Measurements from ENCODE around the gene COL23A1. TPM values are rescaled to one million over a fixed set of nuclear protein-coding genes. Genes with fewer than 3 reads are reported as not detected.

COL23A1 gene
- polyA plus RNA-seq, 2 of the 4 experiments (the other 2 are of a cell fraction): not detected

- WGBS (ENCODE audit: missing lambda C conversion rate): 36% methylated on average over 6 of the region's 7 CpGs
- H3K9me3 ChIP-seq: peaks cover 12% of the 10 kb centered on the region; the same call in 2 of the 3 replicates
- ATAC-seq (no peak), FAIRE-seq (no peak), DNase-seq (ENCODE audit: low read depth in 1 of 2, low spot score in 1 of 2) (no peak)
- ChIA-PET POLR2A (no interaction called here), CTCF (interaction anchor here (1.4 kb wide), 1 partner anchor 49 kb away, joined by 3 read pairs; no protein-coding TSS in a partner anchor)
- H3K4me2 ChIP-seq: no peak overlapping the region
- TF ChIP-seq KDM5A (IDR thresholded peaks at IDR 0.05): no peak
- no peak overlapping the region for H3K4me3 ChIP-seq
- no peaks in the 10 kb centered on the region for H3K4me1 ChIP-seq
- H3K27ac ChIP-seq: no peak overlapping the region
Observed at GRCh38 chr5:178194026-178194425, 396.2 kb downstream of the COL23A1 start.

- no peak overlapping the region for H3K4me2 ChIP-seq
- no peak overlapping the region for H3K4me3 ChIP-seq
- no peak for TF ChIP-seq HES2 (IDR thresholded peaks at IDR 0.05)
- no peak for TF ChIP-seq E2F6 (IDR thresholded peaks at IDR 0.05; ENCODE audit: borderline replicate concordance, low read depth)
- TF ChIP-seq FOSL2 (IDR thresholded peaks at IDR 0.05): no peak
- no peak for TF ChIP-seq FOSL2 (CRISPR knock-in tag; IDR thresholded peaks at IDR 0.05)
- TF ChIP-seq KDM5A (IDR thresholded peaks at IDR 0.05): no peak
- no peak for TF ChIP-seq RARB (CRISPR knock-in tag; IDR thresholded peaks at IDR 0.05)
- no peak for TF ChIP-seq POLR2AphosphoS2 (conservative IDR thresholded peaks at IDR 0.05; ENCODE audit: low read length)
- no peak for TF ChIP-seq PHF8 (IDR thresholded peaks at IDR 0.05; ENCODE audit: borderline replicate concordance, low read depth)
- no peak for TF ChIP-seq FOXS1 (CRISPR knock-in tag; IDR thresholded peaks at IDR 0.05)
- TF ChIP-seq JUN (IDR thresholded peaks at IDR 0.05): no peak
- TF ChIP-seq ZFP36 (IDR thresholded peaks at IDR 0.05; ENCODE audit: borderline replicate concordance, partially characterized antibody): no peak
- TF ChIP-seq SREBF2 (IDR thresholded peaks at IDR 0.05): no peak
- FAIRE-seq (no peak), ATAC-seq (no peak), DNase-seq (ENCODE audit: low read depth in 1 of 2, low spot score in 1 of 2) (no peak)
- no peaks in the 10 kb centered on the region for H3K4me1 ChIP-seq
- ChIA-PET CTCF (interaction anchor here (1.4 kb wide), 1 partner anchor 48 kb away, joined by 3 read pairs; no protein-coding TSS in a partner anchor), POLR2A (no interaction called here)
- no peak overlapping the region for H3K27ac ChIP-seq
- H3K9me3 ChIP-seq: peaks cover 12% of the 10 kb centered on the region; the same call in 2 of the 3 replicates
- 33% methylated on average over 8 of the region's 8 CpGs for WGBS (ENCODE audit: missing lambda C conversion rate)
Observed at GRCh38 chr5:178193251-178193809, 396.9 kb downstream of the COL23A1 start.

- ChIA-PET POLR2A (interaction anchor here (0.6 kb wide), 1 partner anchor 12 kb away, joined by 3 read pairs; the partner anchor contains the start of gene HNRNPAB), CTCF (interaction anchor here (0.9 to 1.4 kb wide), 2 partner anchors 29 to 48 kb away, joined by 3 to 4 read pairs; no protein-coding TSS in a partner anchor)
- WGBS (ENCODE audit: missing lambda C conversion rate): 44% methylated on average over 7 of the region's 7 CpGs
Observed at GRCh38 chr5:178192787-178193186, 397.4 kb downstream of the COL23A1 start.

More at GRCh38 chr5:178192787-178193186, 397.4 kb downstream of the COL23A1 start:
- no peak for DNase-seq (ENCODE audit: low read depth in 1 of 2, low spot score in 1 of 2)
- peaks cover 12% of the 10 kb centered on the region; the same call in 2 of the 3 replicates for H3K9me3 ChIP-seq
- no peak overlapping the region for H3K4me3 ChIP-seq
- no peak overlapping the region for H3K27ac ChIP-seq
- H3K4me1 ChIP-seq: no peaks in the 10 kb centered on the region
- FAIRE-seq: no peak
- ATAC-seq: no peak
- no peak overlapping the region for H3K4me2 ChIP-seq
- no peak for TF ChIP-seq PBX3 (IDR thresholded peaks at IDR 0.05)
- TF ChIP-seq ZFP36 (IDR thresholded peaks at IDR 0.05; ENCODE audit: borderline replicate concordance, partially characterized antibody): no peak
- no peak for TF ChIP-seq NFE2L2 (conservative IDR thresholded peaks at IDR 0.05; ENCODE audit: low read length)
- no peak for TF ChIP-seq ELK1 (IDR thresholded peaks at IDR 0.05; ENCODE audit: low read depth, low read length)
- no peak for TF ChIP-seq RARB (CRISPR knock-in tag; IDR thresholded peaks at IDR 0.05)
- no peak for TF ChIP-seq JUN (IDR thresholded peaks at IDR 0.05)
- TF ChIP-seq MAX (IDR thresholded peaks at IDR 0.05): no peak
- TF ChIP-seq HOXB13 (CRISPR knock-in tag; IDR thresholded peaks at IDR 0.05; ENCODE audit: low read depth): no peak
- no peak for TF ChIP-seq KDM1A (IDR thresholded peaks at IDR 0.05; ENCODE audit: low read depth)
- no peak for TF ChIP-seq NPAS2 (CRISPR knock-in tag; IDR thresholded peaks at IDR 0.05; ENCODE audit: borderline replicate concordance)
- no peak for TF ChIP-seq ZC3H11A (IDR thresholded peaks at IDR 0.05)

Data from A549 (cell line).